ENCODE results near the gene KIRREL1. TPM values are rescaled to one million over a fixed set of nuclear protein-coding genes. Genes with fewer than 3 reads are reported as not detected.

KIRREL1 gene
- 10 to 100 TPM in 3 of 4 donors, 1 to 10 TPM in 1; 8.8 to 19.6 (median 14.5) TPM for total RNA-seq

DNA sequence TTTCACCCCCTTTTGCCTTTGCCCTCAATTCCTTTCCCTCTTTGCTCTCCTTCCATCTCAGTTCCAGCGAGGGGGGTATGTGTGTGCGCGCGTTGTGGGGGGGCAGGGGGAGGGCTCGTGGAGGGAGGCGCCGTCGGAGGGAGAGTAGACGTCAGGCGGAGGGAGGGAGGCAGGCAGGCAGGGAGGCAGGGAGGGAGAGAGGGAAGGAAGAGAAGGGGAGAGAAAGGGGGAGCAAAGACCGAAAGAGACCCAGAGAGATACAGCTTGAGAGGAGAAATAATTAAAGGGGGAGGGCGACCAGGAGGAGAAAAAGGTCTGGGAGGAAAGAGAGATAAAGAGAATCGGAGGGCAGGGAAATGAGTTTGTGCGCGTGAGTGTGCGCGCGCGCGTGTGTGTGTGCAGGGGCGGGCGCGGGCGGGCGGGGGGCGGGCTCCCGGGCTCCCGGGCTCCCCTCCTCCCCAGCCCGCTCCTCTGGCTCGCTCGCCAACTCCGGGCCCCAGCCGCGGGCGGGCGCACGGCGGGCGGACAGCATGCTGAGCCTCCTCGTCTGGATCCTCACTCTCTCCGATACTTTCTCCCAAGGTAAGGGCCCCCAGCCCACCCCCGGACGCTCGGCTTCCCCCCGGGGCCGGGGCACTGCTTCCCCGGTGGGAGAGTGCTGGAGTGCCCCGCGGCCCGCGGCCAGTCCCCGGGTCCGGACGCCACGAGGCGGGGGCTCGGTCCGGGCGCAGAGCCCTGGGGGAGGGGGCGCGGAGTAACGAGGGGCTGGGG is at the start of gene KIRREL1:
KIRREL1 (plus strand) TSS at position 499 of the 771 bp plus-strand sequence; CDS start at position 531, 32 bp downstream.
- H3K4me3 ChIP-seq (ENCODE audit: low read depth, poor library complexity, severe bottlenecking) = peak within 1 kb of the TSS; percentile 90
- peak; percentile 33 to 91 for DNase-seq (ENCODE audit: low spot score in 2 of 2)
- intact Hi-C loops (cut with DNase I; ENCODE audit: low total_unique reads) = loop anchor here (5.0 kb wide), 2 partner anchors 44 to 94 kb away; no protein-coding TSS in a partner anchor
- TF ChIP-seq, protein P1, sequence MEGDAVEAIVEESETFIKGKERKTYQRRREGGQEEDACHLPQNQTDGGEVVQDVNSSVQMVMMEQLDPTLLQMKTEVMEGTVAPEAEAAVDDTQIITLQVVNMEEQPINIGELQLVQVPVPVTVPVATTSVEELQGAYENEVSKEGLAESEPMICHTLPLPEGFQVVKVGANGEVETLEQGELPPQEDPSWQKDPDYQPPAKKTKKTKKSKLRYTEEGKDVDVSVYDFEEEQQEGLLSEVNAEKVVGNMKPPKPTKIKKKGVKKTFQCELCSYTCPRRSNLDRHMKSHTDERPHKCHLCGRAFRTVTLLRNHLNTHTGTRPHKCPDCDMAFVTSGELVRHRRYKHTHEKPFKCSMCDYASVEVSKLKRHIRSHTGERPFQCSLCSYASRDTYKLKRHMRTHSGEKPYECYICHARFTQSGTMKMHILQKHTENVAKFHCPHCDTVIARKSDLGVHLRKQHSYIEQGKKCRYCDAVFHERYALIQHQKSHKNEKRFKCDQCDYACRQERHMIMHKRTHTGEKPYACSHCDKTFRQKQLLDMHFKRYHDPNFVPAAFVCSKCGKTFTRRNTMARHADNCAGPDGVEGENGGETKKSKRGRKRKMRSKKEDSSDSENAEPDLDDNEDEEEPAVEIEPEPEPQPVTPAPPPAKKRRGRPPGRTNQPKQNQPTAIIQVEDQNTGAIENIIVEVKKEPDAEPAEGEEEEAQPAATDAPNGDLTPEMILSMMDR (IDR thresholded peaks at IDR 0.05) = no peak
- WGBS, 2 donors = 2% methylated on average over 35 to 56 of the region's 62 CpGs

DNA sequence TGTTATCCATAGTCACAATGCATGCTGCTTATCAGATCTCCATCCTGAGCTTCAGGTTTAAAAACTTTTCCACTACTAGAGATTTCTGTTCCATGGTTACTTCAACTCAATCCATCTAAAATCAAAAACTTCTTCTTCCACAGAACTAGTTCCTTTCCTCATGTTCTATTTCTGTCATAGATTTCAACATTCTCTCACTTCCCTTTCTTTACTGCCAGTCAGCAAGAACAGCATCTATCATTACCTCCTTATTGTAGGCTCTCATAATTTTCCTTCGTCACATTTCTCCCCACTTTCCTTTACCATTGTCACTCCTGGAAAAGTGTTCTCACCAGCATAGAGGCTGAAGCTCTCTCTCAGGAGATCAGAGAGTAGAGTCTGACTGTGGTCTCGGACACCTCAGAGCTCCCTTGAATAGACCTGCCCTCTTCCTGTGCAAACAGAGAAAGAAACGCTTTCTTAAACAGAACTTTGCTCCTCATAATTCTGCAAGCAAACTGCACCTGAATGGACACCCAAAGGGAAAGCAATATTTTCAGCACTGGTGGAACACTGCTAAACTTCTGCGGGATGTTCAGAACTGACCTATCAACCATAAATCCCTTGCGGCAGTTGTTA is 48.7 kb upstream of the KIRREL1 start:
- no peak for DNase-seq (ENCODE audit: low spot score in 2 of 2)
- no peak overlapping the region for H3K4me3 ChIP-seq (ENCODE audit: low read depth, poor library complexity, severe bottlenecking)
- intact Hi-C loops (cut with DNase I; ENCODE audit: low total_unique reads) = no loop called here
- TF ChIP-seq POLR2A (IDR thresholded peaks at IDR 0.05) = no peak
- TF ChIP-seq, protein P1 (IDR thresholded peaks at IDR 0.05) = no peak
- WGBS, 2 donors = 77 to 79% methylated on average over 5 of the region's 5 CpGs

DNA sequence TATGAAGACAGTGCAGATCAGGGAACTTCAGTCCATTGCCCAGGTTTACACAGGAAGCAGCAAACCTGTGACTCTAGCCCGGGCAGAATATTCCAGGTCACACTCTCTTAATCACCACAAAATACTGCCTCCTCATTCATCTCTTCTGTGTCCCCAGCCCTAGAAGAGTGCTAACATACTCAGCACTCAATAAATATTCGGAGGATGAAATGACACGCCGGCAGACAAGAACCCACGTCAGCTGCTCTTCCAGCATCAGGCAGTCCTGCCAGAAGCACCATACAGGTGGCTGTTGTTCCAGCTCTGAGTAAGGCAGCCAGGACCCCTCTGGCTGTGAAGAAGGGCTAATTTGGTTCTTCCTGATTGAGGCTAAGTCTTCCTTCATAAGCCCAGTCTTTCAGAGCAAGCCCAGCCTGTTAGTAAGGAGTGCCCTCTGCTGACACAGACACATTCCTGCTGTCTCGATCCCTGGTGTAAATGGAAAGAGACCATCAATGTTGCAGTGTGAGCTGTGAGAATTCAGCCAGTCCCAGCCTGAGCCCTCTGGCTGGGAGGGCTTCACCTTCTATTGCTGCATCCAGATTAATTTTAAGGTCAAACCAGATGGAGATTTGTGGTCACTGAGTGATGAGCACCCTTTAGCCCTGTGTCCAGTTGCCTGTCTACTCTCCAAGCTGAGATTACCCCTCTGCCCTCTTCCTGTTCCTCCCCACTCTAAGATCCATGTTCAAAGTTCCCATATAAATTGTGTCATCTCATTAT is 45.0 kb upstream of the KIRREL1 start:
- H3K4me3 ChIP-seq (ENCODE audit: low read depth, poor library complexity, severe bottlenecking) = no peak overlapping the region
- 43 to 51% methylated on average over 6 of the region's 6 CpGs for WGBS, 2 donors
- TF ChIP-seq, protein P1 (IDR thresholded peaks at IDR 0.05) = no peak
- TF ChIP-seq POLR2A (IDR thresholded peaks at IDR 0.05) = no peak
- intact Hi-C loops (cut with DNase I; ENCODE audit: low total_unique reads) = no loop called here
- no peak for DNase-seq (ENCODE audit: low spot score in 2 of 2)

DNA sequence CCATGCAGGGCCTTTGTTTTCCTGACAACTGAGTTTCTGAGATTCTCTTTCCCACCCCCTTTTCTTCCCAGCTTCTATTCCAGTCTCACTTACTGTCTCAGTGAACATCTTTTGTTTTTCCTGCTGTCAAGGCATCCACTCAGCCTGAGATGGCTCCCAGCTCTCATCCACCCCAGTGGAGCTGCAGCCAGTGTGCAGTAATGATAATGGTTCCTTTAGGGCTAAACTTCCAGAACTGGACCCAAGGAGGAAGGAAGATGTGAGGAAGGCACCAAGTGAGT is 44.4 kb upstream of the KIRREL1 start:
- no peak for TF ChIP-seq POLR2A (IDR thresholded peaks at IDR 0.05)
- TF ChIP-seq, protein P1 (IDR thresholded peaks at IDR 0.05) = no peak
- no peak for DNase-seq (ENCODE audit: low spot score in 2 of 2)
- intact Hi-C loops (cut with DNase I; ENCODE audit: low total_unique reads) = no loop called here
- no peak overlapping the region for H3K4me3 ChIP-seq (ENCODE audit: low read depth, poor library complexity, severe bottlenecking)

DNA sequence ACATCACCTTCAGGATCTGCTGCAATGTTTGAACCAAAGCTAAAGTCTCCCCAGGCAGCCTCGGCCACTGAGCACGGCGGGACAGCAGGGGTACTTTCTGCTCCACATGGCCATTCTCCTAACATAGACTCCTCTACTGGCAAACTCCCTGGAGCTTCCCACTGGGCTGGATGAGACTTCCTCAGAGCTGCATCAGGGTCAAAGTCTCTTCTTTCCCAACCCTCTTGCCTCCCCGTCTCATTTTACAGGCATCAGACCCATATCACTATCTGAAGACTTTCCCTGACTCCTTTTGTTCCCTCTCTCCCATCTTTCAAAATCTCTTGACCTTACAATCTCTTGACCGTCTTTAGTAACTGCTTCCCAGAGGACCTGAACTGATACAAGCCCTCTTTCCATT is 42.2 kb upstream of the KIRREL1 start:
- 88 to 91% methylated on average over 5 of the region's 5 CpGs for WGBS, 2 donors
- no peak overlapping the region for H3K4me3 ChIP-seq (ENCODE audit: low read depth, poor library complexity, severe bottlenecking)
- TF ChIP-seq POLR2A (IDR thresholded peaks at IDR 0.05) = no peak
- TF ChIP-seq, protein P1 (IDR thresholded peaks at IDR 0.05) = no peak
- intact Hi-C loops (cut with DNase I; ENCODE audit: low total_unique reads) = no loop called here
- no peak for DNase-seq (ENCODE audit: low spot score in 2 of 2)

All from lower leg skin (tissue), 4 donors.